HK-2 (cell line): ENCODE data around the gene CGB3.
A peak's percentile ranks its signal among the peaks of the same experiment; 100 is the strongest.
"Not testable (repeated sequence)": the region's sequence is repeated elsewhere in the genome, so short reads cannot be mapped to it uniquely, and the experiment has no call there.

Experiments used
- DNase-seq: peaks from one replicate; pipeline ENCODE4 v3.0.0-alpha.2; 2018; ENCODE audit not compliant: unreplicated experiment

The CGB3 gene

DNA sequence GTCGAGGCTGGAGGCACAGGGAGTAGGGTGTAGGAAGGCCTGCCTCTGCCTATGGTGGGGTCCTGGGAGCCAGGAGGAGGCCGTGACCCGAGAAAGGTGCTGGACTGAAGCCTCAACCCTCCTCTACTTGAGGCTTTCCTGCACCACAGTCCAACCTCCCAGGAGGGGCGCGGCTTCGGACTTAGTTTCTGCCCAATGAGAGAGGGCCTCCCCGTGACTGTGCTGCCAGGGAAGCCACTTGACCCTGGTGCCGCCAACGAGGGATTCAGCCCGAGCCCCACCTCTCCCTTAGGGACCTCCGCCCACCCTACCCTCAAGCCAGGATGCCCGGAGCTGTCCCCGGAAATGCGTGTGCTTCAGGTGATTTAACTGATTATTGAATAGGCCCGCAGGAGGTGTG is at the start of gene CGB3:
TSS of gene CGB3 (minus strand) at position 101 of the 400 bp plus-strand sequence. CDS start 362 bp downstream, outside the sequence.
- DNase-seq: not testable (repeated sequence)

DNA sequence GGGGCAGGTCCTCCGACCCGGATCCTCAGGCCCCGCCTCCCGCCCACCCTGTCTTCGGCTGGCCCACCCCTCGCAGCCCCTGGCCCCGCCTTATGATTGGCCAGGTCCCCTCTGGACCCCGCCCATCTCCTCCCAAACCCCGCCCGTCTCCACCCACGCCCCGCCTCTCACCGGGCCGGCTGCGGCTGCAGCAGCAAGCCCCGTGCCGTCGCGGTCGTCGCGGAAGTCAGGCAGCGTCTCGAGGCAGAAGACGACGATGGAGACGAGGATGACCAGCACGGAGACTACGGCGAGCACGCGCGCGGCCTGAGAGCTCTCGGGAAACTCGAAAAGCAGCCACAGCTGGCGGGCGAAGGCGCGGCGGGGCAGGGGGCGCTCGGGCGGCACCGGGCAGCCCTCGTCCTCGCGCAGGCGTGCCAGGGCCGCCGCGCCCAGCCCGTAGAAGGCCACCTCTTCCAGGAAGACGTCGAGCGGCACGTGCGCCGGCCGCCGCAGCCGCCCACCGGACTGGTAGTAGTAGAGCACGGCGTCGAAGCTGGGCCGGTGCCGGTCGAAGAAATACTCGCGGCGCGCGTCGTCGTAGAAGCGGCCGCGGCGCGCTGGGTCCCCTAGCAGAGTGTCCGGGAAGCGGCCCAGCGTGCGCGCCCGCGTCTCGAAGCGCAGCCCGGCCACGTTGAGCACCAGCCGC is 47.9 kb upstream of the CGB3 start:
- DNase-seq: peak; percentile 75

DNA sequence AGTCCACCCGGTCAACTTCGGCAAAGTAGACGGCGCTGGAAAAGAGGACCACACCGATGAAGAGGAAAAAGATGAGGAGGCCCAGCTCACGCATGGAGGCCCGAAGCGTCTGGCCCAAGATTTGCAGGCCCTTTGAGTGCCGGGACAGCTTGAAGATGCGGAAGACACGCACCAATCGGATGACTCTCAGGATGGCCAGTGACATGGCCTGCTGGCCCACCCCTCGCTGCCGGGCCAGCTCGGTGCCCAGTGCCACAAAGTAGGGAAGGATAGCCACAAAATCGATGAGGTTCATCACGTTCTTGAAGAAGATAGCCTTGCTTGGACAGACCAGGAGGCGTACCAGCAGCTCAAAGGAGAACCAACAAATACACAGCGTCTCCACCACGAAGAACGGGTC is 46.3 kb upstream of the CGB3 start:
- no peak for DNase-seq

DNA sequence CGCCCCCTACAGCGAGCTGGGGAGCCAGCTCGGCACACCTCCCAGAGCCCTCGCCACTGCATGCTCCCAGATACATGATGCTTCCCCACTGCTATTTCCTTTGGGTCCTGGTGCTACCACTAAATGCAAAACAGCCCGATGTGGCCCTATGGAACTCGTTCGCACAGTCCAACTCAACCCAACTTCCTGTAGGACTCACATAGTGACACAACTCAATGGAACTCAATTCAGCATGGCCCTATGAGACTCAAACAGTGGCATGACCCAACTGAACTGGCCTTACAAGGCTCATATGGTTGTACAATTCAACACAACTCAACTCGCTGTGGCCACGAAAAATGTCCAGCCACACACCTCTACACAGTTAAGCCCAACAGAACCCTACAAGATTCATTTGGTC is 44.9 kb upstream of the CGB3 start:
- DNase-seq: no peak

DNA sequence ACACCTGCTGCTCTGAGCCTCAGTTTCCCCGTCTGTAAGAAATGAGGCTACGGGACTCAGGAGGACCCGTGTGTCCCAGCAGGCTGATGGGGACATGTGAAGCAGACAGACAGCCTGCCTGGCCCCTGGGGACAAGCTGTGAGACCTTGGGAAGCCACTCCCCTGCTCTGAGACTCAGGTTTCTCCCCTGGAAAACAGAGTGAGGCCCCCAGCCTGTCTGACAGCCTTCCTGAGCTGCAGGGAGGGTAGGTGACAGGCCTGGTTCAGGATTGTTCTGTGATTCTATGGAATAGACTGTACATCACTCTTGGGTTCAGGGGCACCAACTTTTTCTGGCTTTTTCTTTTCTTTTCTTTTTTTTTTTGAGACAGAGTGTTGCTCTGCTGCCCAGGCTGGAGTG is 43.4 kb upstream of the CGB3 start:
- no peak for DNase-seq

DNA sequence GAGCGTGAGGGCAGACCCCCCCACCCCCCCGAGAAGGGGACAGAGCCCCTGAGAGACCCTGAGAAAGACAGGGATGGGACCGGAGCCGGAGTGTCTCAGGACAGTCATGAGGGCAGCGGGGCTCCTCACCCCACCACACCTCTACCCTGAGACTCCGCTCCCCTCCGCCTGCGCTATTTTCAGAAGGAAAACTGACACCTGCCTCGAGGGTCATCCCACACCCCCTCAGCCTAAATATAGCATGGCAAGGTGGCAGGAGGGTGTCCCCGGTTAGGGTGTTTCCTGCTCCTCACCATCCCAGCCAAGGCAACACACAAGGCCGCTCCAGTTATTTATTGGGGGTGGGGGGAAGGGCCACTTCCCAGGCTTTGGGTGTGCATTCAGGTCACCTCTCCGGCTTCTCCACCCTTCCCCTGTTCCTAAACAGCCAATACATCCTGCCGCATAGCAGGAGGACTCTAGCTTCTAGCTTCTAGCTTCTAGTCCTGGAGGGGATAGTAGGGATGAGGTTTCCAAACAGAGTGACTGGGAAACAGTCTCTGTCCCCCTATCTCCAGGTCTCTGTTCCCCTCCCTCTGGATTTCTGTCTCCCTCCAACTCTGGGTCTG is 41.9 kb upstream of the CGB3 start:
- DNase-seq: no peak

DNA sequence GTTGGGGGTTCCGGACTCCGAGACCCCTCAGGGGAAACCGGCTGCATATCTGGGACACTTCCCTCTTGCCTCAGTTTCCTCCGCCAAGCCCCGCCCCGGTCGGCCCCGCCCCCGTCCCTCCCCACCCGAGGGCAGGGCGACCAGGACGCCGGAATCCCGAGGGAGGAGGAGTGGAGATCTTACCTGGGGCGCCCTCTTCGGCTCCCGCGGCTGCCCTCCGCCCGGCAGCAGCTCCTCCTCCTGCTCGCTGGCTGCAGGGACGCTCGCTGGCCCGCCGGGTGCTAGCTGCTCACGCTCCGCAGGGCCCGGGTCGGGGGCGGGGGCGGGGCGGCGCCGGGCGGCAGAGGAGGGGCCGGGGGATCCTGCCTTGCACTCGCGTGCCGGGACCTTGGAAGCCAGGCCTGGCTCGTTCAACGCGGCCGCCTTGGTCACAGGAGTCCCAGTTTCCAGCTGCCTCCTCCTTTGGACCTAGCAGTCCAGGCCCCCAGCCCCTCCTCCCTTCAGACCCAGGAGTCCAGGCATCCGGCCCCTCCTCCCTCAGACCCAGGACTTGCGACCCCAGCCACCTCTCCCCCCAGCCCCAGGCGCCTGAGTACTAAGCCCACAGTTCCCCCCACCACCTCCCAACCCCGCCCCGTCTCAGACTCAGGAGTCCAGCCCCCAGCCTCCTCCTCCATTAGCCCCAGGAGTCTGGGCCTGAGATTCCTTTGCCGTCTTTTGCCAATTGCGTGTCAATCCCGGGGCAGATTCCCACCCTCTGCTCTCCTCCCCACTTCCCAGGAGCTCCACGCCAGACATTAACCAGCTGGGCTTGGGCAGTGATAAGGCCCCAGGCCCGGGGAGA is 40.9 kb upstream of the CGB3 start, which contains the start of gene NTF4:
TSS of gene NTF4 (minus strand) at position 51 of the 844 bp plus-strand sequence. CDS start 2,821 bp downstream, outside the sequence.
- DNase-seq: peak; percentile 67

DNA sequence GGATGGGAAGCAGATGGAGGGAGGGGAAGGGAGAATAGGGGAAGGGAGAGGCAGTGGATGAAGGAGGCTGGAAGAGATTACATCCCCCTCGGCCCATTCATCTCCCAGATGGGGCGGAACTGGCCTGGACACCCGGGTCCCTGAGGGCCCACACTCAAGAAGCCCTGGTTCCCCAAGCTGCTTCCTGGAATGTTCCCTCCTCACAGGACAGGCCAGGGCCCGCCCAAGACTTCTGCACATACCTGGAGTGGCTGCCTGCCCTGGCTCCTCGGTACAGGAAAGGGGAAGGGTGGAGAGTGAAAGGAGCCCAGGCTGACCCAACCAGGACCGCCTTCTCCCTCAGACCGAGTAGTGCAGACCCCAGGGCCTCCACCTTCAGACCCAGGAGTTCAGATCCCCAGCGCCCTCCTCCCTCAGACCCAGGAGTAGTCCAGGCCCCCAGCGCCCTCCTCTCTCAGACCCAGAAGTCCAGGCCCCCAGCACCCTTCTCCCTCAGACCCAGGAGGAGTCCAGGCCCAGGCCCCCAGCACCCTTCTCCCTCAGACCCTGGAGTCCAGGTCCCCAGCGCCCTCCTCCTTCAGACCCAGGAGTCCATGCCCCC is 40.0 kb upstream of the CGB3 start:
- DNase-seq: no peak

DNA sequence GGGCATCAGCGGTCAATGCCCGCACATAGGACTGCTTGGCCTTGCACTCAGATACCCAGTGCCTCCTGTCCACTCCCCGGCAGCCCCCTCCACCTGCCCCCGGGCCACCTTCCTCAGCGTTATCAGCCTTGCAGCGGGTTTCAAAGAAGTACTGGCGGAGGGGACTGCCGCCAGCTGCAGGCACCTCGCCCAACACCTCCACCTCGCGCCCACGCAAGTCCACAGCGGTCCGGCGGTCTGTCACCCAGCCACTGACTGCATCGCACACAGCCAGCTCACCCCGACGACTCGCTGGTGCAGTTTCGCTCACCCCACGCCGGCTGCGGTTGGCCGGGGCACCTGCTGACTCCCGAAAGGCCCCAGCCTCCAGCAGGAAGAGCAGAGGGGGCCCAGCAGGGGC is 37.3 kb upstream of the CGB3 start:
- DNase-seq: no peak

DNA sequence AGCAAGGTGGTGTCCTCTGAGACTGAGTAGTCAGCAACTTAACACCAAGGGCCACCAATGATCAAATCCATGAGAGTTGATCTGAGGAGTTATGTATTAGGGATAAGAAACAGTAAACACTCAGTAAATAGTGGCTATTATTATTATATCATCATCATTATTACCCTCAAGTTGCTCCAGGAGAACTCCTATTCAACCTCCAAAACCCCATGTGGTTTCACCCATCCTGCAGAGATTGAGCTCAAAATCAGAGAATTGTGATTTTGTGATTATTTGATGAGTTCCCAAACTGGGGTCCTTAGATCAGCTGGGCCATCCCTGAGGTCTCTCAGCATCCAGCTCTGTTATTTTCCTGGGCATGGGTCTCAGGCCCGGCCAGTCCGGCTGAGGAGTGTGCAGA is 36.9 kb upstream of the CGB3 start:
- DNase-seq: no peak

DNA sequence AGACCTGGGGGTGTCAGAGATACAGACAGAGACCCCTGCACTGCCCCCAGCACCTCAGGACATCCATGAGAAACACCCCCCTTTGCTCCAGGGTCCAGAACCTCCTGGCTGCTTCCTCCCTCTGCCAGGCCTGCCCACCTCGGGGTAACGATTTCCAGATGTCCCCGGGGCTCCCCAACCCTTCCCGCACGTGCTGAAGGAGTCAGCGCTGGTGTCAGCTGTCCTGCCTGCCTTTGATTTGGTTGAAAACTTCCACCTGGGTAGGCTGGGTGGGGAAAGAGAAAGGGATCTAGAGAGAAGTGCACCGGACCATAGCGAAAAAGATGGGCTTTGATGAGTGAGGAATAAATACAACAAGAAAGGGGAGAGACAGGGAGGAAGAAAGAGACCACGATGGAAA is 34.9 kb upstream of the CGB3 start:
- DNase-seq: no peak

DNA sequence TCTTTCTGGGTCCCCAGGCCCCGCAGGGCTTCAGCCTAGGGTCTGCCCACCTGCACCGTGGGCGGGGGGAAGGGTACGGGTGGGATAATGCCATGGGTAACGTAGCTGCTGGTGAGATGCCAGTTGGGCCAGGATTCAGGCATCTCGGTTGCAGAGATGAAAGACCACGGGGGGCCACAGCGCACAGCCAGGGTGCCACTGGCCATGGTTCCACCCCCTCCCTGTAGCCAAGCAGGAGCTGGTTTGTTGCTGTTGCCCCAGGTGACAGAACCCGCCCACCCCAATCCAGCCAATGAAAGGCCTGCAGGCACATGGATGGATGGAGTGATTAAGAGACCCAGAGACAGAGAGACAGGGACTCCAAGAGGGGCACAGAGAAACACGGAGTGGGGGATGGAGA is 34.4 kb upstream of the CGB3 start:
- DNase-seq: no peak

DNA sequence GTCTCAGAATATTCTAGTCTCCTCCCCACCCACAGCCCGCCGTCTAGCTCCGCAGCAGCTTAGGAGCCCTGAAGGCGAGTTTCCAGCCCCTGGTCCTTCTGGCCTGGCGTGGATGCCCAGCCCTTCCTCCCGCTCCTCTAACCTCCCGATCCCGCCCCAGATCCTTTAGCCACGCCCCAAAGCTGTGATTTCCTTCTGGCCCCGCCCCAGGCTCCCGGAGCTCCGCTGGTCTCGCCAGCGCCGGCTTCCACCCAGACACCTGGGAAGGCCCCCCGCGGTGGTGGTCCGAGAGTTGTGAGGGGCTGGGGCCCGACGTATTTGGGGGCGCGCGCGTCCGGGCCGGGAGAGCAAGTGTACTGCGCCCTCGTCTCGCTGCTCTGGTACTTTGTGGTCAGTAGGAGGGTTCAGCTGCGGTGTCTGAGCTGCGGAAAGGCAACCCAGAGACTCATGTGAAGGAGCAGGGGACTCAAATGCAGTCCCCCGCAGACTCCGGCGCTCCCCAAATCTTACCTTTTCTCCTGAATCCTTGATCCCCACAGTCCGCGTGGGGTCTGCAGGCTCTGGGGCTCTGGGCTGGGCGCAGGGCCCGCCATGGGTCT is 33.6 kb upstream of the CGB3 start, which contains the start of gene CGB7:
TSS of gene CGB7 (minus strand) at position 114 of the 599 bp plus-strand sequence. CDS start 2,374 bp downstream, outside the sequence.
- DNase-seq: peak; percentile 80

DNA sequence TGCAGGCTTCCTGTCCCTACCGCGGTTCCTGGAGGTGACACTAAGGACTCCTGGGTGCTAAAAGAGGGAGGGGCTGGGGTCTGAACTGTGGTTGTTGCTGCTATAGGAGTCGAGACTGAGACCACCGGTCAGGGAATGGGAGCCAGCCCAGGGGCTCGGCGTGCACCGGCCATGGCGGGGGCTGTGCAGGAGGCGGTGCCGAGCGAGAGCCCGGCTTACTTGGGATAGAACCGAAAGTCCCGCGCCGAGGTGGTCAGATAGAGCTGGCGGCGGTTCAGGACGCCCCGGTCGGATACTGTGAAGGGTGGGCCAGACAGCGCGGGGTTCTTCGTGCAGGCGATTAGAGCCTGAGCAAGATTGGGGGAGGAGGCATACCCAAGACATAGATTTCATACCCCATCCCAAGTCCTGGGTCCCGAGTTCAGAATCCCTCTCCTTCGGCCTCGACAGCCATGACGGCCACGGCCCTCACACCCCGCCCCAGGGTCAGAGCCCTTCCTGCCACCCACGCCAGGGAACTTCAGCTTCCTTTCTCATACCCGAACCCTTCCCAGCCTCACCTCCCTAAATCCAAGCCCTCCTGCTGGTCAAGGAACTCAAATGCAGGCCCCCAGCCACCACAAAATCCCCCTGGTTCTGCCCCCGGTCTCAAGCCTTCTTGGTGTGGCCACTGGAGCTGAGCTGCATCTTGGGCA is 32.9 kb upstream of the CGB3 start:
- DNase-seq: not testable (repeated sequence)

DNA sequence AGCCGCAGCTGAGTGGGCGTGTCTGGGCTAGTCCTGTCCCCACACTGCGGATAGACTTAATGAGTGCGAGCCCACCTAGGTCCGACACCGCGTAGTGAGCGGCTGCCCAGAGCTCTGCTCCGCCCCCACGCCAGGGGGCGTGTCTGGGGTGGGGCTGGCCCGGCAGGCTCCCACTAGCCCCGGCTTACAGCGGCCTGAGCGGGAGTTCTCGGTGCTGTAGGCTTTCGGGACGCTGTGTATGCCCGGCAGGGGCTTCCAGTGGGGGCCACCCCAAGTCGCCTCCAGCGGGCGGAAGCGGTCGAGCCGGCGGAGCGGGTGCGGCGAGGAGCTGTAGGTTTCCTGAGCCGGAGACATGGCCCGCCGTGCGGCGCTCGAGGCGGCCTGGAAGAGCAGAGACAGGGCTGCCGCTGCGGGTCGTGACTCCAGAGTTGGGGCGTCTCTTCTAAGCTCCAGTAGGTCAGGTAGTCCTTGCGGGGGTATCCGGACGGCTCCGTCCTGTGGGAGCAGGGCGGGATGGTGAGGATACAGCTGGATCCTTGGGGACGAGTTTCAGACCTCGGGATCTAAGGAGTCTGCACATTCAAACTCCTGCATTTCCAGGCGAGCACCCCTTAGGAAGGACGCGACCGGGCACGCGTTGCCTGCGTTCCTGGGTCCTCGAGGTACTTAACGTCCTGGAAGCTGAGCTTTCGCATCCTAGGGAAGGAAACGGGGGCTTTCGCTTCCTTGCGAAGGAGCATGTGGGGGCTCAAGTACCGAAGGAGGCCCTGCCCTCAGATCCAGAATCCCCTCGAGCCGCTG is 32.2 kb upstream of the CGB3 start:
- peak; percentile 77 for DNase-seq

DNA sequence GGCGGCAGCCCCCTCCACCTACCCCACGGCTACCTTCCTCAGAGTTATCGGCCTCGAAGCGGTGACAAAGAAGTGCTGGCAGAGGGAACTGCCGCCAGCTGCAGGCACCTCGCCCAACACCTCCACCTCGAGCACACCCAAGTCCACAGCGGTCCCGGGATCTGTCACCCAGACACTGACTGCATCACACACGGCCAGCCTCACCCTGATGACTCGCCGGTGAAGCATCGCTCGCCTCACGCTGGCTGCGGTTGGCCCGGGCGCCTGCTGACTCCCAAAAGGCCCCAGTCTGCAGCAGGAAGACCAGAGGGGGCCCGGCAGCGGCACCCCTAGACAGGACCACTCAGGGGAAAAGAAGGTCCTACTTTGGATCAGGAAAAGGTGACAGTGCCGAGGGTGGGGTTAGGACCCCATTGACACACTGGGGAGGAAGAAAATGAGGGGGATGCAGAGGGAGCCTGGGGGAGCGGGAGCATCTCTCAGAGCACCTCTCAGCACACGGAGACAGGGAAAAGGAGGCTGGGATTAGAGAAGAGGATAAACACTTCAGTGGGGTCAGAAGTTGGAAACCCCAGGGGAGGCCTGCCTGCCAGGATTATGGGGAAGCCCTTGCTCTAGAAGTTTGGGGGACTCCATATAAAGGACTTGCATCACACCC is 26.4 kb upstream of the CGB3 start:
- DNase-seq: peak; percentile 82

DNA sequence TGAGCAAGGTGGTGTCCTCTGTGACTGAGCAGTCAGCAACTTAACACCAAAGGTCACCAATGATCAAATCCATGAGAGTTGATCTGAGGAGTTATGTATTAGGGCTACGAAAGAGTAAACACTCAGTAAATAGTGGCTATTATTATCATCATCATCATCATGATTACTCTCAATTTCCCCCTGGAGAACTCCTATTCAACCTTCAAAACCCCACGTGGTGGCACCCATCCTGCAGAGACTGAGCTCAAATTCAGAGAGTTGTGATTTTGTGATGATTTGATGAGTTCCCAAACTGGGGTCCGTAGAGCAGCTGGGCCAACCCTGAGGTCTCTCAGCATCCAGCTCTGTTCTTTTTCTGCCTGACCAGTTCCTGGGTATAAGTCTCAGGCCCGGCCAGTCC is 25.7 kb upstream of the CGB3 start:
- DNase-seq: not testable (repeated sequence)

DNA sequence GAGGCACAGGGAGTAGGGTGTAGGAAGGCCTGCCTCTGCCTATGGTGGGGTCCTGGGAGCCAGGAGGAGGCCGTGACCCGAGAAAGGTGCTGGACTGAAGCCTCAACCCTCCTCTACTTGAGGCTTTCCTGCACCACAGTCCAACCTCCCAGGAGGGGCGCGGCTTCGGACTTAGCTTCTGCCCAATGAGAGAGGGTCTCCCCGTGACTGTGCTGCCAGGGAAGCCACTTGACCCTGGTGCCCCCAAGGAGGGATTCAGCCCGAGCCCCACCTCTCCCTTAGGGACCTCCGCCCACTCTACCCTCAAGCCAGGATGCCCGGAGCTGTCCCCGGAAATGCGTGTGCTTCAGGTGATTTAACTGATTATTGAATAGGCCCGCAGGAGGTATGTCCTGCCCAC is 24.9 kb upstream of the CGB3 start, which contains the start of gene CGB8:
TSS of gene CGB8 (minus strand) at position 101 of the 400 bp plus-strand sequence. CDS start 372 bp downstream, outside the sequence.
- DNase-seq: not testable (repeated sequence)

DNA sequence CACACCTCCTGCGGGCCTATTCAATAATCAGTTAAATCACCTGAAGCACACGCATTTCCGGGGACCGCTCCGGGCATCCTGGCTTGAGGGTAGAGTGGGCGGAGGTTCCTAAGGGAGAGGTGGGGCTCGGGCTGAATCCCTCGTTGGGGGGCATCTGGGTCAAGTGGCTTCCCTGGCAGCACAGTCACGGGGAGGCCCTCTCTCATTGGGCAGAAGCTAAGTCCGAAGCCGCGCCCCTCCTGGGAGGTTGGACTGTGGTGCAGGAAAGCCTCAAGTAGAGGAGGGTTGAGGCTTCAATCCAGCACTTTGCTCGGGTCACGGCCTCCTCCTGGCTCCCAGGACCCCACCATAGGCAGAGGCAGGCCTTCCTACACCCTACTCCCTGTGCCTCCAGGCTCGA is 19.4 kb upstream of the CGB3 start, which contains the start of gene CGB5:
TSS of gene CGB5 (plus strand) at position 301 of the 400 bp plus-strand sequence. CDS start 362 bp downstream, outside the sequence.
- not testable (repeated sequence) for DNase-seq
